Measurements from ENCODE around the gene TERB1.

DNA sequence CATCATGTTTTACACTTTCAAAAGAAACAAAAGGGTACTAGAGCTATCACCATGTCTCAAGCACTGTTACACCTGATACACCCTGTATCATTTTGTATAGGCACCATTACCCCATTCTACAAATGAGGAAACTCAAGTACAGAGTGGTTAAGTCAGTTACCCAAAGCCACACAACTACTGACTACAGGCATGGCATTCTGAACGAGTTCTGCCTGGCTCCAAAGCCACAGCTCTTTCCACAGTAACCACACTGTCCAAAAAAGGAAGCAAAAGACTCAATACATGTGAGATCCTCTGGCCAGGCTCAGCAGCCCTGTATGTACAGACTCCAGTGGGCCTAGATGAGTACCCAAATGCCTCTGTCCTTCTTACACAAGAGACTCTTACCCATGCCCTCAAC lies 54.7 kb downstream of the TERB1 start:
- TF ChIP-seq, protein P1, sequence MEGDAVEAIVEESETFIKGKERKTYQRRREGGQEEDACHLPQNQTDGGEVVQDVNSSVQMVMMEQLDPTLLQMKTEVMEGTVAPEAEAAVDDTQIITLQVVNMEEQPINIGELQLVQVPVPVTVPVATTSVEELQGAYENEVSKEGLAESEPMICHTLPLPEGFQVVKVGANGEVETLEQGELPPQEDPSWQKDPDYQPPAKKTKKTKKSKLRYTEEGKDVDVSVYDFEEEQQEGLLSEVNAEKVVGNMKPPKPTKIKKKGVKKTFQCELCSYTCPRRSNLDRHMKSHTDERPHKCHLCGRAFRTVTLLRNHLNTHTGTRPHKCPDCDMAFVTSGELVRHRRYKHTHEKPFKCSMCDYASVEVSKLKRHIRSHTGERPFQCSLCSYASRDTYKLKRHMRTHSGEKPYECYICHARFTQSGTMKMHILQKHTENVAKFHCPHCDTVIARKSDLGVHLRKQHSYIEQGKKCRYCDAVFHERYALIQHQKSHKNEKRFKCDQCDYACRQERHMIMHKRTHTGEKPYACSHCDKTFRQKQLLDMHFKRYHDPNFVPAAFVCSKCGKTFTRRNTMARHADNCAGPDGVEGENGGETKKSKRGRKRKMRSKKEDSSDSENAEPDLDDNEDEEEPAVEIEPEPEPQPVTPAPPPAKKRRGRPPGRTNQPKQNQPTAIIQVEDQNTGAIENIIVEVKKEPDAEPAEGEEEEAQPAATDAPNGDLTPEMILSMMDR (IDR thresholded peaks at IDR 0.05; ENCODE audit: extremely low read depth in 1 of 2, insufficient read depth in 1 of 2, low read depth in 1 of 2, low read length in 2 of 2): no peak
- TF ChIP-seq POLR2AphosphoS5 (IDR thresholded peaks at IDR 0.05; ENCODE audit: insufficient read depth, low read depth, low read length) (no peak), EZH2 (IDR thresholded peaks at IDR 0.05; ENCODE audit: borderline replicate concordance, low read depth, low read length, severe bottlenecking) (no peak)

All from endothelial cell of umbilical vein (primary cell).